Stimulated activated CD8-positive, alpha-beta memory T cell treated with anti-CD3 and anti-CD28 coated beads, Interleukin-12 subunit alpha, Interleukin-12 subunit beta, amount 100 ng/mL, for 1 hour (primary cell): Measurements from ENCODE around the gene ALK.

Source experiments
- DNase-seq: peaks from one replicate; pipeline ENCODE4 v3.0.0-alpha.2; 2020; ENCODE audit warnings: low read depth

ALK gene

DNA sequence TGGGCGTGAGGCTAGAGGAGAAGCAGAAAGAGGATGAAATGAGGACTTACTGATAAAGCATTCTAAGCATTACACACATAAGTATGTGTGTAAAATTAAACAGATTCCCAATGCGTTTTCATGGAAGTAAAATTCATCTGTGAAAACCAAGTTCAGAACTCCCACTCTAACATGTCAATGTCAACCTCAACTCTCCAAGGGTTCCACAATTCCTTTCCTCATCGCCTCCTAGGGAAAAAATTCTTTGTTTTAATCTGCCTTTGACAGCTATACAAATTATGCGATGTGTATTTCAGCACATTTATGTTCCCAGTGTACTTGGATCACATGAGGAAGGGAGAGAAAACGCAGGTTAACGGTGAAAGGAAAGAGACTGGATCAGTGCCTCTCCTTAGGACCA, 729.6 kb downstream of the ALK start:
- DNase-seq: no peak

DNA sequence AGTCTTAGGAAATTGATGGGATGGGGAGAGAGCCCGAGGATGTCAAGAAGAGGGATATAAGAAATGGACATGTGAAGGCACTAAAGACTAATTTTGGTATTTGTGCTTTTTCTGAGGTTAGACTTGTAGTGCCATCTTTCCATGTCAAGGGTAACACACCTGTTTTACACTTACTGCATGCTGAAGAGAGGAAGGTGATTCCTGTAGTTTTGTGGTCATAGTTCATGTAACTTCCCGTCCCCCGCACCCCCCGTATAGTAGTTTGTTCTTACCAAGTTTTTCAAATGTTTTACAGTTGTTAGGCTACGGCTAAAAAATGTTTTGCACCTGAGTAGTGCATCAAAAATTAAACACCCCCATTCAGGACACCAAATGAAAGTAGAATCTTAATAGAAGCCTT, 732.3 kb downstream of the ALK start:
- DNase-seq: no peak

DNA sequence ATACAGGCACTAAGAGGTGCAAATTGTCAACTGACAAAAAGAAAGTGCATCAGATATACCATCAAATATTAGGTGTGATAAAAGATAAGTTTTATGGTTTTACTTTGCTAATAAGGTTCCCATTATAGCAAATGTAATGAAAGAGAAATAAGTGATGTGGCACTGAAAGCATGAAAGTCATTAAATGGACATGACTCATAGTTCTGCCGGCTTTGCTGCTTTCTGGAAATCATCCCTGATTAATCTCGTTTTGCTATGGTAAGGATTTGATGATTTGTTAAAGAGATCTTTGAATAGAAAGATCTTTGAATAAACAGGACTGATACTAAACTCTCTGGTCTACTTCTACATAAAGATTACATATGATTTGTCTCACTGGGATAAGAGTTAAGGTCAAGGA, 733.5 kb downstream of the ALK start:
- no peak for DNase-seq

DNA sequence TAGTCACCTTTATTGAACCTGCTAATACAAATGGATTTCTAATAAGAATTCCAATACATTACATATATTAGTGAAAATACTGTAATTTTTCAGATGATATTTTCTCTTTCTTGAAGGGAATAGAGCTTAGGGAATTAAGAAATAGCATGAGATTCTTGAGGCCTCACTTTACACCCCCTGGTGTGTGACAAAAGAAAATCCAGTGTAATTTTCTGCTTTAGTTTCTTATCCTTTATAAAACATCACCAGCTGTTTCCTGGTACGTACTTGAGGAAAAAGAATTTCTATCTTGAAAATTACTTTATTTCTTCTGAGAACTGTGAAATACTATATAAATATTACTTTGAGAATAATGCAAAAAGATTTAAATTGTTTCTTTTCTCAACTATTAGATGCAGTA, 734.6 kb downstream of the ALK start:
- no peak for DNase-seq

DNA sequence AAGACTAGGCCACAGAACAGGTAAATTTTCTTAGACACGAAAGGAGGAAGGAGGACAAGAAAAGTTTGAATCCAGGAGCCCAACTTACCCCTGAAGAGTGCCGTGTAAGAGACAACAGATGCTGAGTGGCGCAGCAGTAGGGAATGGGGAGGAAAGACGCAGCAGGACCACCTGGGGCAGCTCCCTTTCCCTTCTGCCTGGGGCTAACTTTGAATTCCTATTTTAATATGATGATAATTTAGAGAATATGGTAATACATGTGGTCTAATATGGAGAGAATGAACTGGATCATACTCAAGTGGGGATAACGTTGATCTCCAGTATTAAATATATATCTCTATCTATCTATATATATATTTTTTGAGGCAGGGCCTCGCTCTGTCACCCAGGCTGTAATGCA, 736.9 kb downstream of the ALK start:
- DNase-seq: no peak

DNA sequence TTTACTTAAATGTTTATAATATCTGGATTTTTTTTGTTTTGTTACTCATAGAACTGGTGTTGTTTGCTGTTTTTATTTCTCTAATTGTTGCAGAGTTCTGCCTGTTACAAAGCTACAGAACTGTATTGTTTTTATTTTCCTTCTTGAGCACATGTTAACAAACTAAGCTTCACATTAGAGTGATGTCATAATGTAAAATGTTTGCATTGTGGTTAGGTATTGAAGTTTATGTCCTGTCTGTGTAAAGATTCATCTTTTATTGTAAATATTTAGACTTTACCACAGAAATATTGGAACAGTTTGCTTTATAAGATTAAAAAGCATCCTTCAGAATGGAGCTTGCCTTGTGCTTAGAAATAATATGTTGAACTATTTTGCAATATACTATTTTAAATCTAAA, 738.5 kb downstream of the ALK start:
- no peak for DNase-seq

DNA sequence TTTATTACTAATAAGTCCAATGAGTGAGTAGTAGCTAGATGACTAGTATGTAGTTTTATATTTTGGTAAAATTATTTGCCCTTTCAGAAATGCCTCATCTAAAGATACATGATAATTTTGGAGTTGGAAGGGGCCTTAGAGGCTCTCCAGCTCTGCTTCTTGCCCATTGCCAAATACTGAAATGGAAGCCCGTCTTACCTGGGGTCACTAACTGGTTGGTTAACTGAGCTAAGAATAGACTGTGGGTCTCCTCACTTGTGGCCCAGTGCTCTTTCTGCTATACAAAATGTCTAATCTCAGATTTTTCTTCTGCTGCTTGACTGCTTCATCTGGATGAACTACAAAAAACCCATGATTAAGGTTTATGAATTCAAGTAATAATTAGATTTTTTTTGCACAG, 739.1 kb downstream of the ALK start:
- DNase-seq: no peak

DNA sequence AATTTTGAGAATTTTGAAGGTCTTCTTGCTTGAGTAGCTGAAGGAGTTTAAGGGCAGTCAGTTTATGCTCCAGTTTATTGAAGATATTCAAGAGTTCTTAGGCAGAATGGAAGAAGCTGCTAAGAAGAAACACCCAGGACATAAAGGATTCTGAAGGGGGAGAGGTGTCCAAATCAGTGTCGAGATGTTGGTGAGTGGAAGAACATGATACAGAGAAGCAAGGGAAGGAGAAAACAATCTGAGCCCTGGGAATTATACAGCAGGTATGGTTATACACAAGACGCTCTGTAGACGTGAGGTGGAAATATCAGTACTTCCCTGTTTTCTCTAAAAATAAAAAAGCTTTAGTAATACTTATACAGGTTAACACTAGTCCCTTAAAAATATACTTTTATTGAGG, 746.0 kb downstream of the ALK start:
- no peak for DNase-seq

DNA sequence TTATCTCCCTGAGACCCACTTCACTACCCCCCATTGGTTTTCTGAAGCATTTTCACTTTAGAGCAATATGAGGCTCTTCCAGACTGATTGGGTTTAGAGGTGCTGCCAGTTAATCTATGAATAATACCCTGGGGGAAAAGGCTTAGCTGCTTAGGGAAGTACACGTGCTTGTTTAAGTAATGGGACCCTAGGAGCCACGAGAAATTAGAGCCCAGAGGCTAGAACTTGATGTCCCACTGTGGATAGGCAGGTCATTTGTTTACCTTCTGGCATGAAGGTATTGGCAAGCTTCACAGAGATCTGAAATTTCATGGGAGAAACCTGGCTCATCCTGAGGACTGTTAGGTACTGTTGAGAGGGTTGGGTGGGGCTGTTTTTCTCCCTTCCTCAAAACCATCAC, 746.4 kb downstream of the ALK start:
- DNase-seq: no peak

DNA sequence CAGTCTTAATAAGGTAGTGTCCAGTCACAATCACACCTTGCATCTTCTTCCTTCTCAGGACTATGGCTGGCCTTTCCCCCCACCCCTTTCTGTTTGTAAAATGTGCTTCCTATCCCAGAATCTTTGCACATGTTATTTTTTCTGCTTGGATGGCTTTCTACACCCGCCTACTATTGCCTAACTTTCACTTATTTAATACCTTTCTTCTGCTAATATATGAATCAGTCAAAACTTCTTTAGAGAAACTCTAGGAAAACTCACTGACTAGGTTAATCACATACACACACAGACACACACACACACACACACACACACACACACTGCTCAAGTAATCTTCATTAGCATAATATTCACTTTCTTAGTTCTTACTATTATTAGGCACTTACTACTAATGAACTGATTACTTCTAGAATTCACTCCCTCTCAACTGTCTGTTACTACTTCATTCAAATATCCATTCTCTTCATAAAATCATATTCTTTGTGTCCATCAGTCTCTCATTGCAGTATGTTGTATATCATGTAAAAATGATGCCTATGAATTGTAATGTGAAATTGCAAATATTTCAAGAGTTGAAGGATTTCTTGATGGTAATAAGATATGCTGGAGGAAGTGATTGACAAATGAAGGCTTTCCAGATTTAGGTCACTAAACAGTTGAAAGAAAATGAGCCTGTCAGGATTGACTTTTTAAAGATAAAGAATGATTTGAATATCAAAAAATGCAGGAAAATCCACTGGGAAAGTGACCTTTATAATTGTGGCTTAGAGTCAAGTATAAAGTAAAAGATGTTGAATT, 754.9 kb downstream of the ALK start:
- no peak for DNase-seq

DNA sequence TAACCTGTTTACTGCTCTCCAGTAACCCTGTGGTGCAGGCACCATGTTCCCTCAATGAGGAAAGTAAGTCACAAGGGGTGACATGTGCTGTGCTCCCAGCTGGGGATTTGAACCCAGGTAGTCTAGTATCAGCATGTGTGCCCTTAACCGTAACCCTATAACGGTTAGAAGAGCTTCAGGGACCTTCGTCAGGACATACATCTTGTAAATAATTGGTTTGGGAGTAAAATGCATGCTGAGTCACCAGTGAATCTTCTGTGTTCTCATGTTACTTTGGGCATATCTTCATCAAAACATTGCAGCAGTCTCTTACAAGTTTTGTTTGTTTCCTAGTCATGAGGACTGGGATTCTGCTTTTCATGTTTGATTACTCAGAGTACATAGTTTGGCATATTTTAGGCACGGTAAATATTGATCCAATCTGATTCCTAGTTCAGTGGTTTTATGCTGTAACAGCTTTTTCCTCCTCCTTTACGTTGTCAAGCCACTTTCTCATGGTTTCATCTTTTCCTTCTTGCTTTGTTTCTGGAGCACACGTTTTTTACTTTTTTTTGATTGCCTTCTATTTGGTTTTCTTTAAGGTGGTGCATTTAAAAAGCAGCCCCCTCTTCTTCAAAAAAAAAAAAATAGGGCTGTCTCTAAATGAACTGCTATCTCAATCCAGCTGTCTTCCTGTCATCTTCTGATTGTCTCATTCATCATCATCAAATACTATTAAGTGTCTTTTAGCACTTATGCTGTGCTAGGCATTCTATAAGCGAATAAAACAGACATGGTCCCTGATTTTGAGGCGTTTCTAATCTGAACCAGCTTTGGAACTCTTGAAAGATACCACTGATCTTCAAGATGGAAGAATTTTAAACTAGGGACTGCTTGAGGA, 755.8 kb downstream of the ALK start:
- no peak for DNase-seq

DNA sequence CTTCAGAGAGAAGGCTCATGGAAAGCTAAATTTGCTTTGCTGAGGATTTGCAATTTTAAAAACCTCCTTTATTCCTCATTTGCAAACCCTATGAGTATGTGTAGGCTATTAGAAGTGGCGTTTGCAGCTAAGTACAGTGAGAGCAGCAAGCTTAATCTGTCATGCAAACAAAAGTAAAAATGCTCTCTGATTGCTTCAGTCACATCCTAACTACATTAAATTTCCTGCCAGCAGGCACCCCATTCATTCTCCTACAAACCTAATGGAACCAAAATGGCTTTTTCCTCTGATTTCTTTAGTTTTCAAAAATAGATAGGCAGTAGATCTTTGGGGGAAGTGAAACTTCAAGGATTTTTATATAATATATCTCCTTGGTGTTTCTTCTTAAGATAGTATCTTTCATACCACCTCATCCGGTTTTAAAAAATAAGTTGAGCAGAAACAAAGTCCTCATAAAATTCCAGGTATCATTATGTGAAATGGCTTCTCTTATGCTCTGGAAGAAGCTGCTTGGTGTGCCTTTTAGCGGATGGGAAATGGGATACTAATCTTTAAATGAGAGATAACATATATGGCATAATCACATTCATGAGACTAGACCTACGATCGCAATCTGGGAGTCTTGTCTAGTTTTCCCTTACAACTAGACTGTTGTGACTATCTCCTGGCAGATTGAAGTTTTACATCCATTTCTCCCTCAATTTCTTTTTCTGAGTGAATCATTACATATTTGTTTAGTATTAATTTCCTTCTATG, 757.1 kb downstream of the ALK start:
- no peak for DNase-seq

DNA sequence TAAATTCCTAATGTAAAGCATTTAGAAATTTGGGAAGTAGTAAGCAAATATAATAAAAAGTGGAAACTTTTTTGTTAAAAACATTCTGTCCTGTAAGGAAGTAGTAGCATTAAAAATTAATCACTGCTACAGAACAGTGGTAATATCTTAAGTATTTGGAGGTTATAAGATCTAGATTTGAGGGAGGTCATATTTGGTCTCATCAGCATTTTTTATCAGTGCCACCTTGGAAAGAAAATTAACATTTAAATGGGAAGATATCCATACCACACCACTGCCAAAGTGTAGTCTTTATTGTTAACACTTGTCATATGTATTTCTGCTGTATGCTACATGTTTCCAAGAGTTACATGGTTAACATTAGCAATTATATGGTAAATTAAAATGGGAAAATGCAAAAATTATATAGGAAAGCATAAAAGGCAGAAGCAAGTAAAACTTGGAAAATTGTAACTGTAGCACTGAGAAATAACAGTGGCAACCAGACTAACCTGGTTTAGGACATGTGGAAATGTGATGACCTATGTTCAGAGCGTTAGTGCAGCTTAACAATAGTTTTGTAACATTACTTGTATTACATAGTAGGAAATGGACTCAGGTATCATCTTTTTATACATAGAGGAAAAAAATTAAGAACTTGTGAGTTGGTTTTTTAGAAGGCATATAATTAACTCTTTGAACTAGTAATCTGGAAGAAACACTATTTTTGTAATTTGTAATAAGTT, 759.0 kb downstream of the ALK start:
- DNase-seq: no peak

DNA sequence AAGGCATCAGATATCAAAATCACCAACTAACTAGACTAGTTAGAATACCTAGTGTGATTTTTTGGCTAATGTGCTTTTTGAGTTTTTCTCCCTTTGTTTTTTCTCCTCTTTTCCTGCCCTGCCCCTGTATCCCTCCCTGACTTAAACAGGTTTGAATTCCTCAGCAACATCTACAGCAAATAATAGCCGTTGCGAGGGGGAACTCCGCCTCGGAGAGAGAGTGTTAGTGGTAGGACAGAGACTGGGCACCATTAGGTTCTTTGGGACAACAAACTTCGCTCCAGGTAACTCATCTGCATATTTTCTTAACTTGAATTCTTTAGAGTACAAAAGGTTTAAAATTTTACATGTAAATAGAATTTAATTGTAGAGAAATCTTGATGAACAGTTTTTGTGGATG, 761.2 kb downstream of the ALK start:
- no peak for DNase-seq

DNA sequence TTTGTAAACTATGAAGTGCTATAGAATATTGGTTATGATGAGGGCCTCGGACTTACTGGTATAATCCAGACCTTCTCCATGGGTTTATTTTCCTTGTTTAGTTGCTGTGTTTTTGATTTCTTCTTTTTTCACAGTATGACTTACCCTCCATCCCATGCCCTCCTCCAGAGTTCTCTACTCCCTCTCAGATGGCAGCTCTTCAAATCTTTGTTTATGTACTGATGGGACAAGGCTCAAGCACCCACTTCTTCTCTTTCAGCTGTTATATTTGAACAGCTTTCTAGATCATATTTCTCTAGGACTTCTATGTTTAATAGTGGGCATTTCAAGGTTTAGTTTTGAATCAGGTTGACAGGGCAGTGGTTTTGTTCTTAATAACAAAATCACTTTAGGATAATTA, 762.3 kb downstream of the ALK start:
- no peak for DNase-seq

DNA sequence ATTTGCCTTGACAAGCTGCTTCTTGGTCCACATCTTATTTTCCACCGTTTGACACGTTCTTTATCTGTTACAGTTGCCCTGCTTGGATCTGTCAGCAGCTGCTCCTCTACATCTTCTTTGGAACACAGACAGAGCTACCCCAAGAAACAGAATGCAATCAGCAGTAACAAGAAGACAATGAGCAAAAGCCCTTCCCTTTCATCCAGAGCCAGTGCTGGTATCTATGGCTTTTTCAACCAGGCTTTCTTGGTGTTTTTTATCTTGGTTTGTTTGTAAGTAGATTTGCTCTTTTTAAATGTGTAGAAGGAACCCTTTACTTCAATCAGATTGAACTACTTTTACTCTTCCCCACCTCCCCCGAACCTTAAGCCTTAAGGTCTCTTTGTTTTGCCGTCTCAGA, 764.3 kb downstream of the ALK start:
- DNase-seq: no peak

DNA sequence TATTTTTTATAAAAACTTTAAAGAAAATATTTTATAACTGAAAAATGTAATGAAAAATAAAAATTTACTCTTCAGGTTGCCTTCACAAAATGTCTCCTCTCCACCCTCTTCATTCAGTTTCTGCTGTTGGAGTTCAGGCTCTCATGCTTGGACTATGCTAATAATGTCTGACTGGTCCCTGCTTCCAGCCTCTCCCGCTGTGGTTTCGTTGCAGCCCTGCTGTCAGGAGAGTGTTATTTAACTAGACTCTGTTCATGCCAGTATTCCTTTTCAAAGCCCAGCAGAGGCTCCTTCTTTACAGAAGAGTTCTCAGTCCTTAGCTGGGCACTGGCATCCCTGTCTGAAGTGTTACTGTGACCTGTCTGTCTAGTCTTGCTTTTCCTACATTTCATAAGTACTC, 765.8 kb downstream of the ALK start:
- no peak for DNase-seq

DNA sequence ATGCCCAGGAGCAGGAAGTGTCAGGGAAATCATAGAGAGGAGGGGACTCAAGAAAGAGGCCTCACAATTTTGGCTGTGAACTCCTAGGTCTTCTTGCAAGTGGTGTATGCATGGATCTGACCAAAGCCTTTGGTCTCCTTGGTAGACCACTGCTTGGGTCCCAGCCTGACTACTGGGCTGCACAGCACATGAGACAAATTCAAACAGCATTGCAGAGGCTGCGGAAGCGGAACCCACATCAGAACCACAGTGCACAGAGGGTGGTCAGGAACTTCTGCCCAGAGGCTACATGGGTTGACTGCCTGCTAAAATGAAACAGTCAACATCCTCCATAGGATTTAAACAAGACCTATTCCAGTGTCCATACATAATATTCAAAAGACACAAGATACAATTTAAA, 766.8 kb downstream of the ALK start:
- no peak for DNase-seq

DNA sequence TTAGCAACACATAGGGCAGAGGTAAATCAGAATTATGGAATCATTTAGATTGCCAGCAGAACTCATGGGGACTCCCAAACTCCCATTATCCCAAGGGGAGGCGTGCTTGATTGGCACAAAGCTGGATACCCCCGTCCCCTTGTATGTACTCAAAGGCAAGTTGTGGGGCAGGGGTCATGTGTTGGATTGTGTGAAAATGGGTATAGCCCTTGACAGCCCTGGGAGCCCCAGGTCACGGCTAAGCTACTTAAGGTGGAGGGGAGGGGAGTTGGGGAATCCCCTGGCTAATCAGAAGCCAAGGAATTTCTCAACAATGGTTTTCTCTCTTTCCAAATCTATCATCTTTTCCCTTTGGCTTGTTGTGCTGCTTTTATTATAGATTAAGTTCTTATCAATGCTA, 773.4 kb downstream of the ALK start:
- no peak for DNase-seq

DNA sequence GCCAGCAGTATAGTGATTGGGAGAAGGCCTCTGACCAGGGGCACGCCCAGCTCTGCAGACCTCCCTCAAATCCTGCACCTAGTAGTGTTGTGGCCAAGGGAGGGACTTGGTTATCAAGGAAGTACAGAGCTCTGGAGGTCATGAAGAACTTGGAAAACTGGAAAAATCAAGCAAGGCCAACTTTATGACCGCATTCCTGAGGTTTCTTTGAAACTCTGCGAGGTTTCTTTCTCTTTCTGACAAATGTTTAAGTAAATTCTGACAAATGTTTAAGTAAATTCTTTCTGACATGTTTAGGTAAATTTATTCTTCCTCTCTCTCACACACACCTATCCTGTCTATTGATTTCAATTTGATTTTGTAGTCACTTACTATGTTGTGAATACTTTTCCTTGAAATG, 775.2 kb downstream of the ALK start:
- DNase-seq: no peak

DNA sequence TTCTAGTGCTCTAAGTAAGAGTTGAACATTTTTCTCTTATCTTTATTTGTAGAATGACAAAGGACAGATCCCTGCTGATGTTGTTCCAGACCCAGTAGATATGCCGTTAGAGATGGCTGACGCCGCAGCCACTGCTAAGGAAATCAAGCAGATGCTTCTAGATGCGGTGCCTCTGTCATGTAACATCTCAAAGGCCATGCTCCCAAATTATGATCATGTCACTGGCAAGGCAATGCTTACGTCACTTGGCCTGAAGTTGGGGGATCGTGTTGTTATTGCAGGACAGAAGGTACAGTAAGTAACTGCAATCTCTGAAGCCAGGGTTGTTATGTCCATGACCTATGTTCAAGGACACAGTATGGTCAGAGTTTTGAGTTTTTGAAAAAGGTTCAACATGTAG, 777.7 kb downstream of the ALK start:
- no peak for DNase-seq
